ACHN (cell line): ENCODE measurements around the gene SAFB2.

ENCODE experiments used
- DNase-seq: peaks from one replicate; pipeline ENCODE4 v3.0.0-alpha.2; 2015
- in situ Hi-C: cut with HindIII; loops from 2 replicates; pipeline ENCODE4 v1.10.0; 2017; ENCODE audit warnings: low sequenced_read_pairs, low pct_ligation_motif_present, low pct_unique_long_range_greater_than_20kb

The SAFB2 gene

DNA sequence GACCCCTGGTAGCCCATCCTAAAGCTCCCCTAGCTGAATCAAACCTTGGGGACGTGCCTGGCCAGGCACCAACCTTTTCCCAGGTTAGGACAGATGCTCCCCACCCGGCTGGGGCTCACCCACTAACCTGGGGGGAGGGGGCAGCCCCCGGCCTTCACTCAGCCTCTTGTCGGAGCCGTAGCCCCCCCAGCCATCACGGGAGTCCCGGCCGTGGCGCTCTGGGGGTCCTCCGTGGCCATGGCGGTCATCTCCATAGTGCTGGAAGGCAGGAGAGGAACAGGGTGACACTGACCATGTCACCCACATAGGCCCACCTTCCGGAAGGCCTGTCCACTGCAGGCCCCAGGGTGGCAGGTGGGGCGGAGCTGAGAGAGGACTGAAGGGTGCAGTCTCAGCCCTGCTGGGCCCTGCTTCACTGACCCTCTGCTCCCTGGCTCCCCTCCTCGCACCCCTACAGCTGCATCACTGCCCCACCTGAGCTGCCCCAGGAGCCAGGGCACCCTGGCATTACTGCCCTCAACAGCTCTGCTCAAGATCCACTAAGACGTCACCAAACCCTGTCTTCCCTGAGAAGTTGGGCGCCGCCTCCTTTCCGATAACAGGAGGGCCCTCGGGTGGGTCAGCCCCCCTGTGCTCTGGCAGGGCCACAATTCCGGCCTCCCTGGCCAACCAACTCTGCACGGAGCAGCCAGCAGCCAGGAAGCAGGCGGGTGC lies 32.3 kb downstream of the SAFB2 start:
- no peak for DNase-seq
- in situ Hi-C loops = no loop called here

- in situ Hi-C loops = no loop called here
- DNase-seq = no peak
Measured at GRCh38 chr19:5588906-5589676, 33.5 kb downstream of the SAFB2 start.

- in situ Hi-C loops = no loop called here
- no peak for DNase-seq
Measured at GRCh38 chr19:5588441-5588840, 34.1 kb downstream of the SAFB2 start.

DNA sequence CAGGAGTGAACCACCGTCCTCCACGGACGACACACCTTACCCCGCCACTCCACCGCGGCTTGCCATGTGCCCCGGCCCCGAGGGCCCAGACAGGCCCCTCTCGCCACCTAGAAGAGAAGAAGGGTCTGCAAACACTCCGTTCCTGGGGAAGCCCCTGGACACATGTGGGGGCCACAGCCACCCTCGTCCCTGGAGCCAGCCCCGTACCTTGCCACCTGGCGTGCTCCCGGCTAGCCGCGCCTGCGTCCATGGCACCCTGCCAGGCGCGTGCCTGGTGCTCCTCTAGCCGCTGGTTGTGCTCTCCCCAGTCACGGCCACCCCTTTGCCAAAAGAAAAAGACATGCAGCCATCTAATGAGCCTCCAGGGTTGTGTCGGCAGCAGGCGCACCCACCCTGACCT lies 34.9 kb downstream of the SAFB2 start:
- in situ Hi-C loops = no loop called here
- no peak for DNase-seq

GRCh38 chr19:5587071-5587455 lies 35.5 kb downstream of the SAFB2 start:
- DNase-seq = no peak
- in situ Hi-C loops = no loop called here

- no peak for DNase-seq
- in situ Hi-C loops = no loop called here
Measured at GRCh38 chr19:5586300-5587070, 36.1 kb downstream of the SAFB2 start.

- DNase-seq = no peak
- in situ Hi-C loops = no loop called here
Measured at GRCh38 chr19:5585461-5586299, 36.9 kb downstream of the SAFB2 start.

- DNase-seq = peak; percentile 22
- in situ Hi-C loops = no loop called here
Measured at GRCh38 chr19:5580161-5580571, 42.4 kb downstream of the SAFB2 start.

GRCh38 chr19:5579697-5580096 lies 42.9 kb downstream of the SAFB2 start:
- in situ Hi-C loops = no loop called here
- DNase-seq = no peak

DNA sequence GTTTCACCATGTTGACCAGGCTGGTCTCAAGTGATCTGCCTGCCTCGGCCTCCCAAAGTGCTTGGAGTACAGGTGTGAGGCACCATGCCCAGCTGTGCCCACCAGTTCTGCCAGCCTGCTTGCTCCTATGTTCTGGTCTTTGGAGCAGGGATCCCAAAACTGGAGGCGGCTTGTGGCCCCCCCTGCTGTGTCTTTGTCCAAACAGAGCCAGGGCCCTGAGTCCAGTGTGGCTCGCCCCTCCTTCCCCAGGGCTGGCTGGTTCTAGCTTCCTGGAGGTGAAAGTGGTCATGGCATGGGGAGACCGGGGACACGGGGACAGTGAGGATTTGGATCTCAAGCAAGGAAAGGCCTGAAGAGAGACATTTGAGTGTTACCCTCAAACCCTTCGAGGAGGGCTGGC lies 43.3 kb downstream of the SAFB2 start:
- in situ Hi-C loops = no loop called here
- no peak for DNase-seq

GRCh38 chr19:5578097-5578846 lies 44.3 kb downstream of the SAFB2 start:
- in situ Hi-C loops = no loop called here
- peak; percentile 36 for DNase-seq

GRCh38 chr19:5575590-5575989 lies 47.0 kb downstream of the SAFB2 start:
- in situ Hi-C loops = no loop called here
- DNase-seq = no peak

DNA sequence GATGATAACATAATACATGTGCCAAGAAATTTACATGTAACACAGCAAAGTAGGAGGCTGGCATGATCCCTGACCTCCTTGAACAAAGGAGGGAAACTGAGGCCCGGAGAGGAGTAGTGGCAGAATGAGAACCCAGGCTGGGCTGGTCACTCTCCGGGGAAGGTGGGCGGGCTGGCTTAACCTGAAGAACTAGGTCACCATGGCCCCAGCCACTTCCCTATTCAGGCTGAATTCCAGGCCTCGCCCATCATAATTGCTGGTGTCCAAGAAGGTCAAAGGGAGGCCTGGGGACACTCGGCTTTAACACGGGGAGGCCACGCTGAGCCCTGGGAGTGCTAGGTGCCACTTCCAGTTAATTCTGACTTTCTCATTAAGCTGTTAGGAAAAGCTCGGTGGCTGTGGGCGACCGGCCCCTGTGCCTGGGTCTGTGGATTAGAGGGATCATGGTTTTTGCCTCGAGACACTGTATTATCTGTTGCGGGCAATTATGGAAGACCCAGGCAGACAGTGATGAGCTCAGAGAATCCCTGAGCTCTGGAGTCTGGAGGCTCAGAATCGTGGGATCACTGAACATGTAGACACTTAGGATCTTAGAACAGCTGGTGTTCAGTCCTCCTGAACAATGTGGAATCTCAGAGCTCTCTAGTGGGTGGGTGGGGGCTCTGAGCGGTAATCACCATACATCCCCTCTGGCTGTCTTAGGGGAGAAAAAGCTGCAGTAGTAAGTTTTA lies 49.9 kb downstream of the SAFB2 start:
- in situ Hi-C loops = no loop called here
- DNase-seq = no peak

DNA sequence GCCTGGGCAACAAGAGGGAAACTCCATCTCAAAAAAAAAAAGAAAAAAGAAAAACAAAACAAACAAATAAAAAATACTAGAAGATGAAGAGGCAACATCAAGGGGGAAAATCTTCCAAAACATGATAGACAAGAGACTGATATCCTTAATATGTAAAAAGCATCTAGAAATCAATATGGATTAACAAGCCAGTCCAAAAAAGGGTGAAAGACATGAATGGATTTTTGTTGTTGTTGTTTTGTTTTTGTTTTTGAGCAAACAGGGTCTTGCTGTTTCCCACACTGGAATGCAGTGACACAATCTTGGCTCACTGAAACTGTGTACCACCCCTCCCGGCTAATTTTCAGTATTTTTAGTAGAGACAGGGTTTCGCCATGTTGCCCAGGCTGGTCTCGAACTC lies 50.8 kb downstream of the SAFB2 start:
- in situ Hi-C loops = no loop called here
- DNase-seq = no peak

- in situ Hi-C loops = no loop called here
- DNase-seq = no peak
Measured at GRCh38 chr19:5567970-5568407, 54.6 kb downstream of the SAFB2 start.

DNA sequence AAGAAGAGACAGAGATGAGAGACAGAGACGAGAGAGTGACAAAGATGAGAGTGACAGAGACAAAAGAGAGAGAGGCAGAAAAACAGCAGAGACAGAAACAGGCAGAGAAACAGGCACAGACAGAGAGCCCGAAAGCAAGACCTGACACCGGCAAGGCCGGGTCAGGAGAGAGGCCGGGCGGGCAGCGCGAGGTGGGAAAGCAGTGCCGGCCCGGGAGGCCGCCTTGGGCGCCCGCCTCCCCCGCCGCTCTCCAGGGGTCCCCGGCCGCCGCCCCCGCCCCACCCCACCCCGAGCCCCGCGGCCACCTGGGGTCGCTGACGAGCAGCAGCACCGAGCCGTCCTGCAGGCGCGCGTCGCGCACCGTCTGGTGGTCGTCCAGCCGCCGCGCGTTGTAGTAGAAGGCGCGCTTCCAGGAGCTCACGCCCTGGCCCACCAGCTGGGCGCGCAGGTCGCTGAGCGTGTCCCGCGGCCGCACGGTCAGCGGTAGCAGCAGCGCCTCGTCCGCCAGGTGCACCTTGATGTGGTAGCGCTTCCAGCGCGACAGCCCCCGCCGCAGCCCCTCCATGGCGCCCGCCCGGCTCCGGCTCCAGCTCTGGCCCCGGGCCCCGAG lies 55.1 kb downstream of the SAFB2 start, which contains the start of gene TINCR:
TSS of gene TINCR (minus strand) at position 594 of the 610 bp plus-strand sequence.
- no peak for DNase-seq
- in situ Hi-C loops = no loop called here

DNA sequence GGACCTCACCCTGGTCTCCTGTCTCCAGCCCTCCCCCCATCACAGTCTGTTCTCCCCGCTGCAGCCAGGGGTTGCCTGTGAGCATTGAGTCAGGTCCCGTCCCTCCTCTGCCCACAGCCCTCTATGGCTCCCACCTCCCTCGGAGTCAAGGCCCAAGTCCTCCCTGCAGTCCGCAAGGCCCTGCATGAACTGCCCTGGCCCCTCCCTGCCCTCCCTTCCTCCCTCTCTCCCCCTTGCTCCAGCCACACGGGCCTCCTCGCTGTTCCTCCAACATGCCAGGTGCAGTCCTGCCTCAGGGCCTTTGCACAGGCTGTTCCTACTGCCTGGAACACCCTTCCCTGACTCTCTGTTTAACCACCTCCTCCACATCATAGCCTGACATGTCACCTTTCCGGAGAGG lies 57.6 kb downstream of the SAFB2 start:
- no peak for DNase-seq
- in situ Hi-C loops = no loop called here
